ENCODE measurements around the gene GRIPAP1.

GRIPAP1 gene

DNA sequence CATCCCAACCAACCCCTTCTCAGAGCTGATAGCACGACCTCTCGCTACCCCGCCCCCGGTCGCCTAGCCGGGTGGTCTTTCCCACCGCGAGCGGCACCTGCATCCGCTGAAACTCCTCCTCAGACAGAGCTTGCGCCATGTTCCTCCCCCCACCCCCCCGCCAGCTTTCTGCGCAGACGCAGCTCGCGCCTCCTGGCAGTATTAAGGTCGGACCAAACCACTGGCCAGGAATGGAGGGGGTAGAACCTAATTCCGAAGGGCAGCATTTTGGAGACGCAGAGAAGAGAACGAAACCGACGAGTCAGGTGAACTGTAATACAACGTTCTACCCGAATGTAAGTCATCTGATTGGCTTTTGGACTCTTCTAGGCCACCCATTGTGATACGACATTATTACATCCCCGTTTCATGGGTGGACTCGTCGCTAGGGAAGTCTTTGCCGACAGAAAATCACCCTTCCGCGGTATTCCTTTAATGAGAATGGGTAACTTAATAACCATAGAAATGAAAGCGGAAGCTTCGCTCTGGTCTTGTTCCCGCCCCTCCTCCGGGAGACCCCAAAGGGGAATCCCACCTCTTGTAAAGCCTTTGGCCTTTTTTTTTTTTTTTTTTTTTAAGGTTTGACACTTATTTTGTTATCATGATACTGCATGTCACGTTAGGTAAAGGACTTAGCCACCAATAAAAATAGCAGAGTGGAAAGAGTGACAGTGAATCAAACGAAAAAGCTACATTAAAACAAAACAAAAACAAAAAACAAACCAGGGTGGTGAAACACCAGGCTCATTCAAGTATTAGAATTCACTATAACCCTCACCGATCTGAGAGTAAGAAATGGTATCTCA lies at the start of gene GRIPAP1:
TSS of gene GRIPAP1 (minus strand) at position 174 of the 845 bp plus-strand sequence. CDS start at position 139, 35 bp downstream.
- DNase-seq (ENCODE audit: low read depth in 2 of 2, low spot score in 1 of 2) = peak; percentile 42 to 60

DNA sequence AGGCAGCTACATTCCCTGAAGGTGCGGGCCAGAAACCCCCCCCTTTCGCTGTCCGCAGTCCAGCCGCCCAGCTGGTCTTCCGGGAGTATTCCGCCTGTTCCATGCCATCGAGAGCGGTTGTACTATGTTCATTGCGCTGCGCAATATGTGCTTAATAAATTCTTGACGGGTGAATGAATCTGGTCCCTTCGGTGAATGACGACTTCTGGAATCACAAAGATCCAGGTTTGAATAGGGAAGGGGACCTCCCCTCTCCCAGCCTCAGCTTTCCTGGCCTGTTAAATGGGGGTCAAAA lies 41.9 kb upstream of the GRIPAP1 start:
- no peak for DNase-seq (ENCODE audit: low read depth in 2 of 2, low spot score in 1 of 2)

DNA sequence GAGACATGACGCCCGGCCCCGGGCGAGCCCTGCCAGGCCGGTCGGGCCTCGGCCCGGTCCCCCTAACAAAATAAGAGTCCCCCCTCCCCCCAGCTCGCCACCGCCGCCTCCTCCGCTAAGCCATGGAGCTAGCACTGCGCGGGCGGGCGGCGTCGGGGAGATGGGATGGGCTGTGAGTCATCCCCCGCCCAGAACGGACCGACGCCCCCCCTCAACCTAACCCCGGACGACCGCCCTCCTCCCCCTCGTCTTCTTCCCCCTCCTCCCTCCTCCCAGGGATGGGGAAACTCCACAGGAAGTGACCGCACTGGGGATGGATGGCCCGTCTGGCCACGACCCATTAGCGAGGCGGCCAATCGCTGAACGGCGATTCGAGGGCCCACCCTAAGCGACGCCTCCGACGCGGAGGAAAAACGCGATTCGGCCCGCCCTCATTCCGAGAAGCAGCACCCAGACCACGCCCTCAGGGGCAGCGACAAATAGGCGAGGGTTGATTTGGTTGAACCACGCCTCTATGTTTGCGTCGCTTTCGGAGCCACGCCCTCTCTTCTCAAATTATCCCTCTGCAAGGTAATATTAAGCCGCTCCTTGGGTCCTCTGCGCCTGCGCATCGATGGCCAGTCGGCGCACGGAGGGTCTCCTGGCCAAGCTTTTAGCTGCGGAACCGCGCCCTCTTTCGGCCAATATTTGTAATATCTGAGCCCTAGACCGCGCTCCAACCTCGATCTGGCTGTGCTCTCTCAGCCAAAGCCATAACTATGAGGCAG lies 41.3 kb upstream of the GRIPAP1 start, which contains the start of gene TFE3:
TSS of gene TFE3 (minus strand) at position 138 of the 767 bp plus-strand sequence. CDS start at position 7, 131 bp downstream.
- peak; percentile 89 to 94 for DNase-seq (ENCODE audit: low read depth in 2 of 2, low spot score in 1 of 2)

DNA sequence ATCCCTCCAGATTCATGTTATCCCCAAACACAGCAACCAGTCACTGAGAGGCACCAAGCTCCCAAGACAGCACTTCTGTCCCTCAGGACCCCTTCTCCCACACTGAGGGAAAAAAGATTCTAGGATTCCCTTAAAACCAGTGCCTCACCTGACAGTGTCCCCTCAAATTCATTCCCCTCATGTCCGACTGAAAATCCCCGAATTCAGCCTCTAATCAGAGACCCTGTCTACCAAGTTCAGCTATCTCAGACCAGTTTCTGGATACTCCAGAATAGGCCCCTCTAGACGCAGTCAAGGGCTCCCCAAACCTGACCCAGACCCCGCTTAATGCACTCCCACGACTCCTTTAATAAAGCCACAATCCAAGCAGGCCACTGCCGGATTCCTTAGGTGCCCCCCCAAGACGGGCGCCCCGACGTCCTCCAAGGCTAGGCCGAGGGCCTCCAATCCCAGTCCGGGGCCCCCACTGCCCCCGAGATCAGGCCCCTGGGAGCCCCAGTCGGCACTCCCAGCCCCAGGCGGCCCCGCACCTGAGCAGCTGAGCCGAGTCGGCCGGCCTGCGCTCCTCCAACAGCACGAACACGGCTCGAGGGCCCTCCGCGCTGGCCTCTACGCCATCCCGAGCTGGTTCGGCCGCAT lies 40.6 kb upstream of the GRIPAP1 start:
- no peak for DNase-seq (ENCODE audit: low read depth in 2 of 2, low spot score in 1 of 2)

DNA sequence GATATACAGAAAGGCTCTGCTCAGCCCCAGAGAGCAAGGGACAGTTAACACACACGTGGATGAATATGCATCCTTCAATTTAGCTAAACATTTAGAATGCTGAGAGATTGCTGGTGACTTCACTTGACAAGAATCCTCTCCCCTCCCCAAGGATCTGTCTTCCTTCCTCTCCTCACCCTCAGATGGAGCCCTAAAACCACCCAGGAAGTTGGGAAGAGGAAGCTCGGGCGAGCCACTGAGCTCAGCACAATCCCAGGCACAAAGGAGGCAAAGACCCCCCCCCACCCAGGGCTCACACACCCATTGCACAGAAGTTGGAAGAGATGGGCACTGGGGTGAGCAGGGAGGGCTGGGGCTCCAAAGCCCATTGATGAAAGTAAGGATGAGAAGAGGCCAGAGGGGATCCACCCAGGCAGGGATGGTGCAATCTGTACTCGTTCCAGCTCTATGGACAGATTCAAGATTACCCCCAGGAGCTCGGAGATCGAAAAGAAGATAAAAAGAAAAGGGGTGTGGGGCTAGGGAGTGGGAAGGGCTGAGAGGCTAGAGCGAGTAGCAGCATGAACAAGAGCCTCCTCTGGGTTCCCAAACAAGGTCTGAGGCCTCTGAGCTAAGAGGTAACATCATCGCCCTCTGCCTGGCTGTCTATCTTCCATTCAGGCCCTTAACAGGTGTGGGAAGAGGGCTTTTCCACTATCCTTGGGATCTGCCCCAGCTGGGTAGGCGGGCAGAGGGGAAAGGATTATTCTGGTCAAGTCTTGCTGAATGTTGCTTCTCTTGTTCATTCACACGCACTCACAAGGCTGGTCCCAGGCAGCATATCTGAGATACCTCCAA lies 39.9 kb upstream of the GRIPAP1 start:
- no peak for DNase-seq (ENCODE audit: low read depth in 2 of 2, low spot score in 1 of 2)

- no peak for DNase-seq (ENCODE audit: low read depth in 2 of 2, low spot score in 1 of 2)
Measured at GRCh38 chrX:49040376-49040955, 38.4 kb upstream of the GRIPAP1 start.

DNA sequence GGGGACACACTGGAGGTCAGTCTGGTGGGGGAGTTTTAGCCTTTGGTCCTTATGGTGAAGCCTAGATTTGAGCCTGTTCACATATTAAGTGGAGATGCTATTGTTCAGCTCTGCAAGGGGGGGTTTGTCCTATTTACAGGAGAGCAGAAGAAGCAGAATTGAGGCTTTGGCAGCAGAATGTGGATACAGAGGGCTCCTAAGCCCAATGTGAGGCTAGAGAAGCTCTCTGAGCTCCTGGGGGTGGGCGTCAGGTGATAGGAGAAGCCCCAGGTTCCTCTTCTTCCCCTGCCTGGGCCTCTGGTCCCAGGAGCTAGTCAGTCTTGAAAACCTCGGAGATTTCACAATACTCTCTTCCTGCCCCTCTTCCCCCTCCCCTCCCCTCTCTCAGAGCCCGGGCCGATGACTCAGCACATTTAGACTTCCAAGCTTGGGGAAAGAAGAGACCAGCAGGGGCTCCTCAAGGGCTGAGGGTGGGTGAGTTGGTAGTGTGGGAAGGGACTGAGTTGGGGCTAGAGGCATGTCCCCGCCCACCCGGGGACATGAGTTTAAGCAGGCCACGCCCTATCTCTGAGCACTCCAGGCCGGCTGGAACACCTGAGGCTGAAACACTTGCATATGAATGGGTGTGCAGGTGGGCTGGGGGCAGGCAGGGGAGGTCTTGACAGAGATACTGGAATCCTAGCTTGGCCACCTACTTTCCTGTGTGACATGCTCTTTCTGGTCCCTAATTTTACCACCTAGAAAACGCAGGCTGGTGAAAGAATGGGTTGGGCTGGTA lies 37.7 kb upstream of the GRIPAP1 start:
- DNase-seq (ENCODE audit: low read depth in 2 of 2, low spot score in 1 of 2) = peak in 1 of 2 donors; percentile 29

GRCh38 chrX:49037883-49038475 lies 35.9 kb upstream of the GRIPAP1 start:
- no peak for DNase-seq (ENCODE audit: low read depth in 2 of 2, low spot score in 1 of 2)

GRCh38 chrX:49030283-49030682 lies 28.2 kb upstream of the GRIPAP1 start:
- no peak for DNase-seq (ENCODE audit: low read depth in 2 of 2, low spot score in 1 of 2)

GRCh38 chrX:49029876-49030275 lies 27.8 kb upstream of the GRIPAP1 start:
- DNase-seq (ENCODE audit: low read depth in 2 of 2, low spot score in 1 of 2) = no peak

DNA sequence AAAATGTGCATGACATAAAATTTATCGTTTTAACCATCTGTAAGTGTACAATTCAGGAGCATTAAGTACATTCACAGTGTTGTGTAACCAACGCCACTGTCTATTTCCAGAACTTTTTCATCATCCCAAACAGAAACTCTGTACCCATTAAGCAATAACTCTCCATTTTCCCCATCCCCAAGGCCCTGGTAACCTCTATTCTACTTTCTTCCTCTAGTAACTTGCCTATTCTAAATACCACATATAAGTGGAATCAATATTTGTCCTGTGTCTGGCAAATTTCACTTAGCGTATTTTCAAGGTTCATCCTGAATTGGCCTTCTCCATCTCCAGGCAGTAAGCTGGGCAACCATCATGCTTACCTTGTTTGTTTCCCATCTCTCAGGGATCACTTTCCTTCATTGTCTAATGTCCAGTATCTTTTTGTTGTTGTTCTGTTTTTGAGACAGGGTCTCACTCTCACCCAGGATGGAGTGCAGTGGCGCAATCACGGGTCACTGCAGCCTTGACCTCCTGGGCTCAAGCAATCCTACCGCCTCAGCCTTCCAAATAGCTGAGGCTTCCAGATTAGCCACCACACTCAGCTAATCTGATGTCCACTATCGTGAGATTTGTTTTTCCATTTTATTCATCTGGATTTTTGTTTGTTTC lies 17.7 kb upstream of the GRIPAP1 start:
- no peak for DNase-seq (ENCODE audit: low read depth in 2 of 2, low spot score in 1 of 2)

DNA sequence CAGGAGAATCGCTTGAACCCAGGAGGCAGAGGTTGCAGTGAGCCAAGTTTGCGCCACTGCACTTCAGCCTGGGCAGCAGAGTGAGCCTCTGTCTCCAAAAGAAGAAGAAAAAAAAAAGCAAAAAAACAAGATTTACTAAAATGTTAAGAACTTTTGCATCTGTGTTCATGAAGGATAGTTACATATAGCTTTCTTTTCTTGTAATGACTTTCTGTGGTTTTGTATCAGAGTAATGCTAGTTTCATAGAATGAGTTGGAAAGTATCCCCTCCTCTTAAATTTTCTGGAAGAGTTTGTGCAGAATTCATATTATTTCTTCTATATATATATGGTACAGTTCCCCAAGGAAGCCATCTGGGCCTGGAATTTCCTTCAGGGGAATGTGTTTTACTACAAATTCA lies 17.0 kb upstream of the GRIPAP1 start:
- no peak for DNase-seq (ENCODE audit: low read depth in 2 of 2, low spot score in 1 of 2)

DNA sequence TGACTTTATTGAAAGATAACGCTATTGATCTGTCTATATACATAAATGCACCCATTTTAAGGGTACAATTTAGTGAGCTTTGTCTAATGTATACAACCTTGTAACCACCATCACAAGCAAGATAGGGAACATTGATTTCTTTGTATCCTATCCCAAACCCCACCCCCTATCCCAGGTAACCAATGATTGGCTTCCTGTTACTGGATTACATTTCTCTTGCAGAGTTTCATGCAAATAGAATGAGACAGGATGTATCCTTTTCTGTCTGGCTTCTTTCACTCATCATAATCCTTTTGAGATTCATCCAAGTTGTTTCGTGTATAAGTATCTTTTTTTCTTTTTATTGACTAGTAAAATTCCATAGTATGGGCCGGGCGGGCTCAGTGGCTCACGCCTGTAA lies 1.6 kb upstream of the GRIPAP1 start:
- DNase-seq (ENCODE audit: low read depth in 2 of 2, low spot score in 1 of 2) = no peak

- peak in 1 of 2 donors; percentile 32 for DNase-seq (ENCODE audit: low read depth in 2 of 2, low spot score in 1 of 2)
Measured at GRCh38 chrX:49001521-49002090, 458 bp downstream of the GRIPAP1 start.

DNA sequence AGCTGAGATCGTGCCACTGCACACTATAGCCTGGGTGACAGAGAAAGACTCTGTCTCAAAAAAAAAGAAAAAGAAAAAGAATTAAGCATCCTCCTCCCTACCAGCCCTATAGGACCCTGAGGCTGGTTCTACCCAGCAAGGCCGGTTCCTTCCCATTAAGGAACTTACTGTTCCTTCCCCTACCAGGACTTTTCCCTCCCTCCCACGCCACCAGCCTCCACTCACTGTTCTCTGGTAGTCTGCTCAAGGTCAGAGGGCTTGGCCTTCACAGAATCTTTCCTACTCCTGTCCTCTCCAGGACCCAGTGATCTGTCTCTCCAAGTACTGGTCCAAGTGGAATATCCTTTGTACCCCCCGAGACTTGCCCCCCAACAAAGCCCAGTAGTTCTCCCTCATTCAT lies 1.4 kb downstream of the GRIPAP1 start:
- DNase-seq (ENCODE audit: low read depth in 2 of 2, low spot score in 1 of 2) = no peak

DNA sequence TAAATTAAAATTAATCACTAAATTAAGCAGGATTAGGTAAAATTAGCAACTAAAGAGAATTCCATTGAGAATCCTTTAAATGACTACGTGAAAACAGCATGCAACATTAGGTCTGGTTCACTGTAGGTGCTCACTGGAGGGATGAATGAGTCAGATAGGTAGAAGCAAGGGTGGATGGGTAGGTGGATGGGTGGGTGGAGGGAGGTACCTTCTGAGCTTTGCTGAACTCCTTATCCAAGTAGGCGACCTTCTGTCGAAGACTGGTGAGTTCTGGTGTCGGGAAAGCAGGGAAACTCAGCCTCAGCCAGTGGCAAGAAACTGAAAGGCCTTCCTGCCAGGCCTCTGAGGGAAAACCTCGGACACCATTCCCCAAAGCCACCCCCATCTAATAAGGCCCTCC lies 3.0 kb downstream of the GRIPAP1 start:
- DNase-seq (ENCODE audit: low read depth in 2 of 2, low spot score in 1 of 2) = no peak

- no peak for DNase-seq (ENCODE audit: low read depth in 2 of 2, low spot score in 1 of 2)
Measured at GRCh38 chrX:48998391-48998790, 3.7 kb downstream of the GRIPAP1 start.

GRCh38 chrX:48997865-48998264 lies 4.2 kb downstream of the GRIPAP1 start:
- DNase-seq (ENCODE audit: low read depth in 2 of 2, low spot score in 1 of 2) = no peak

- DNase-seq (ENCODE audit: low read depth in 2 of 2, low spot score in 1 of 2) = no peak
Measured at GRCh38 chrX:48997455-48997854, 4.6 kb downstream of the GRIPAP1 start.

Measured in stimulated activated CD8-positive, alpha-beta memory T cell treated with anti-CD3 and anti-CD28 coated beads, Interleukin-4, amount 100 ng/mL, for 4 hours (primary cell).